ENCODE measurements around the gene DGKB.

DNA sequence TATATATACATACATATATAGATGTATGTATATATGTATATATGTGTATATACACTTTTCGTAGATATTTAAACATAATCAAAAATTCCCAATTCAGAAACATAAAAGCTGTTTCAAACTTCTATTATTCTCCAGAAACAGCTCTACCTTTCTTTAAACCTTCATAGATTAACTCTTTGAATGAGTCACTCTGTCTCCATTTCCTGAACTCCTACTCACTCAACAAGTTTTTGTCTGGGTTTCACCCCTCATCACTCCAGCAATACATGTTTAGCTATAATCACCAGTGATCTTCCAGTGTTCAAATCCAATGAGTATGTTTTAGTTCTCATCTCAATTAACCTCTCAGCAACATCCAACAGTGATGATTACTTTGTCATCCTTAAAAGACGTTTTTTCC lies 9.6 kb downstream of the DGKB start:
- TF ChIP-seq, protein P1, sequence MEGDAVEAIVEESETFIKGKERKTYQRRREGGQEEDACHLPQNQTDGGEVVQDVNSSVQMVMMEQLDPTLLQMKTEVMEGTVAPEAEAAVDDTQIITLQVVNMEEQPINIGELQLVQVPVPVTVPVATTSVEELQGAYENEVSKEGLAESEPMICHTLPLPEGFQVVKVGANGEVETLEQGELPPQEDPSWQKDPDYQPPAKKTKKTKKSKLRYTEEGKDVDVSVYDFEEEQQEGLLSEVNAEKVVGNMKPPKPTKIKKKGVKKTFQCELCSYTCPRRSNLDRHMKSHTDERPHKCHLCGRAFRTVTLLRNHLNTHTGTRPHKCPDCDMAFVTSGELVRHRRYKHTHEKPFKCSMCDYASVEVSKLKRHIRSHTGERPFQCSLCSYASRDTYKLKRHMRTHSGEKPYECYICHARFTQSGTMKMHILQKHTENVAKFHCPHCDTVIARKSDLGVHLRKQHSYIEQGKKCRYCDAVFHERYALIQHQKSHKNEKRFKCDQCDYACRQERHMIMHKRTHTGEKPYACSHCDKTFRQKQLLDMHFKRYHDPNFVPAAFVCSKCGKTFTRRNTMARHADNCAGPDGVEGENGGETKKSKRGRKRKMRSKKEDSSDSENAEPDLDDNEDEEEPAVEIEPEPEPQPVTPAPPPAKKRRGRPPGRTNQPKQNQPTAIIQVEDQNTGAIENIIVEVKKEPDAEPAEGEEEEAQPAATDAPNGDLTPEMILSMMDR (conservative IDR thresholded peaks at IDR 0.05 in 1 of 2, IDR thresholded peaks at IDR 0.05 in 1 of 2; ENCODE audit: extremely low read depth in 1 of 2, insufficient read depth in 1 of 2, low read depth in 1 of 2, low read length in 2 of 2) = no peak
- TF ChIP-seq EZH2 (IDR thresholded peaks at IDR 0.05; ENCODE audit: borderline replicate concordance, low read length) = no peak

Measured in mammary epithelial cell (primary cell).